GM13977 (cell line): Measurements from ENCODE around the gene FRRS1.

Source experiments
- DNase-seq: peaks from one replicate; pipeline ENCODE4 v3.0.0; 2012; ENCODE audit warnings: low spot score
- in situ Hi-C: fragments of 300-500 bp; cut with MboI; formaldehyde crosslinking; loops from one replicate; pipeline ENCODE4 v1.12.0; 2022; ENCODE audit warnings: low sequenced_read_pairs, low pct_unique_long_range_greater_than_20kb, mixed read lengths, inconsistent platforms; ENCODE audit not compliant: unreplicated experiment
- TF ChIP-seq, protein P1 (sequence below): IDR thresholded peaks from 2 replicates; pipeline ENCODE4 v1.5.1; 2012; ENCODE audit warnings: mild to moderate bottlenecking, control low read depth; ENCODE audit not compliant: insufficient read depth; ENCODE audit errors: extremely low read depth, missing control alignments

FRRS1 gene

DNA sequence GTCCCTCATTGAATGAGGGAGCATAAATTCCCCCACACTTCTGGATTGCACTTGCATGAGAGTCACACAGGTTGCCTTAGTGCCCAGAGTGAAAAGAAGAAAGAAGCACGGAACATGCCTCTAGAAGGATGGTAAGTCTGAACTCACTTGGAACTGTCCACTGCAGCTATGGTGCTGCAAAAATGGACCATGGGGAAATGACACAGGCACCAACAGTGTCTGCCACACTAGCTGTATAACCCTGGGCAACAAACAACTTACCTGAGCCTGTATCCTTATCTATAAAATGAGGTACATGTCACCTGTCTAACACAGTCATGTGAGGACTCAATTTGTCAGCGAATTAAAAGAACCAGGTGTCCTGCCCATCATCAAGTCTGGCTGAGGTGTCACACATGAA is 69.8 kb downstream of the FRRS1 start:
- TF ChIP-seq, protein P1, sequence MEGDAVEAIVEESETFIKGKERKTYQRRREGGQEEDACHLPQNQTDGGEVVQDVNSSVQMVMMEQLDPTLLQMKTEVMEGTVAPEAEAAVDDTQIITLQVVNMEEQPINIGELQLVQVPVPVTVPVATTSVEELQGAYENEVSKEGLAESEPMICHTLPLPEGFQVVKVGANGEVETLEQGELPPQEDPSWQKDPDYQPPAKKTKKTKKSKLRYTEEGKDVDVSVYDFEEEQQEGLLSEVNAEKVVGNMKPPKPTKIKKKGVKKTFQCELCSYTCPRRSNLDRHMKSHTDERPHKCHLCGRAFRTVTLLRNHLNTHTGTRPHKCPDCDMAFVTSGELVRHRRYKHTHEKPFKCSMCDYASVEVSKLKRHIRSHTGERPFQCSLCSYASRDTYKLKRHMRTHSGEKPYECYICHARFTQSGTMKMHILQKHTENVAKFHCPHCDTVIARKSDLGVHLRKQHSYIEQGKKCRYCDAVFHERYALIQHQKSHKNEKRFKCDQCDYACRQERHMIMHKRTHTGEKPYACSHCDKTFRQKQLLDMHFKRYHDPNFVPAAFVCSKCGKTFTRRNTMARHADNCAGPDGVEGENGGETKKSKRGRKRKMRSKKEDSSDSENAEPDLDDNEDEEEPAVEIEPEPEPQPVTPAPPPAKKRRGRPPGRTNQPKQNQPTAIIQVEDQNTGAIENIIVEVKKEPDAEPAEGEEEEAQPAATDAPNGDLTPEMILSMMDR, result no peak
- no peak for DNase-seq
- in situ Hi-C loops, result loop anchor here (25.0 kb wide), 1 partner anchor 509 kb away; no protein-coding TSS in a partner anchor

DNA sequence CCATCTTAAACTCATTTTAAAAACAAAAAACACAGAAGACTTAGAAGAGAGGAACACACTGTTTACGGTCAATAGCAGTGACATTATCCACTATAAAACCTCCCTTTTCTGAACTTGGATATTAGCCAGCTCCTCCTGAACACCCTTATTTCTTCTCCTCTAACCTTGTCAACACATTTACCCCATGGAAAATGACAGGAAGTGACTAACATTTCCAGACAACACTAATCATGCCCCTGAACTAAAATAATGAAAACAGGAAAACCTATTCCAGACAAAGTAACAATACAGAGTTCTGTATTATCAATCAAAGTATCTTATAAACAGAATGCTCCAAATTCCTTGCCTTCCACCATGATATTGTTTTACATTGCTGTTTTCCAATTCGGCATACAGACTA is 75.3 kb downstream of the FRRS1 start:
- TF ChIP-seq, protein P1, result no peak
- in situ Hi-C loops, result loop anchor here (25.0 kb wide), 1 partner anchor 504 kb away; no protein-coding TSS in a partner anchor
- DNase-seq, result no peak

DNA sequence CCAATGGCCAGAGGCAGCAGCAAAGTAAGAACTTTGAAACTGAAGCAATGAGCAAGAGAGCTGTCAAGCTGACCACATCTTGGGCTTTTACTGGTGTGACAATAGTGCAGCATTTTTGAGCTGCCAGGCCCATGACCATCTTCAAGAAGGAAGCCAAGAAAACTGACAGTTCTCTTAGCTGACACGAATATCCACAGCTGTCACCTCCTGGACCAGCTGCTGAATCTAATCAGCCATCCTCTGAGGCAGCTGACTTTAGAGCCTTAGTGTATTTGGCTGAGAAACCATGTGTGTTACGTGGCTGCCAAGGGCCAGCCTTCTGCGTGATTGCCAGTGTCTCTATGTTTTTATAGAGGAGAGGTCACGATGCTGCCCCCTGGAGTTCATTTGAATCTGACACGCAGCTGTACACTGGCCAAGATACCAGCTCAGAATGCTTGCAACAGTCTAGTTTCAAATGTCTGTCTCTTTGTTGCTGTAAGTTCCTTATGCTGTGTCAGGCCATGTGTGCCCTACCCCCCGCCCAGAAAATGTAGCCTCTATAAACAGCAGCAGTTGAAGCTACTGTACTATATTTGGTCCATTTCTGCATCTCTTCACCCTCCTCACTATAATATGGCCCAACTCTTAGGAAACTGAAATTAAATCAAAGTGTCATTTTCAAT is 80.8 kb downstream of the FRRS1 start:
- TF ChIP-seq, protein P1, result peak; percentile 57
- in situ Hi-C loops, result loop anchor here (25.0 kb wide), 1 partner anchor 498 kb away; no protein-coding TSS in a partner anchor
- peak; percentile 8 for DNase-seq

DNA sequence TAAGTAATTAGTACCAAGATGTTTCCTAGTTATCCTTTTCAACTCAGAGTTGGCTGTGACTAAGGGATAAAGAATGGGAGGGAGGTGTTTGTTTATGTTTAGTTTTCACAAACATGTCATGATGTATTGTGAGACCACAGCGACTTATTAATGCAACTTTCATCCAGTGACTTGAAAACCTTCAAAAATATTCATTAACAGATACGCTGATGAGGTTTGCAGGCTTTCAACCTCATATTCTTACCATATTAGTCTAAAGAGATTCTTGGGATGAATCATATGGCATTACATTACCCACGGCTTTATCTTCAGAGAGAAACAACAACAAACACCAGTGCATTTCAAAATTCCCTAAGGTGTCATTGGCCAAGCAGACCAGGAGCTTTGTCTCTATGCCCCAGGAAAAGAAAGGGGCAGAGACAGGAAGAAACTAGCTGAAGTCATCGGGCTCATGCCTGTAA is 84.1 kb downstream of the FRRS1 start:
- no peak for DNase-seq
- in situ Hi-C loops, result loop anchor here (25.0 kb wide), 1 partner anchor 495 kb away; no protein-coding TSS in a partner anchor
- TF ChIP-seq, protein P1, result no peak

DNA sequence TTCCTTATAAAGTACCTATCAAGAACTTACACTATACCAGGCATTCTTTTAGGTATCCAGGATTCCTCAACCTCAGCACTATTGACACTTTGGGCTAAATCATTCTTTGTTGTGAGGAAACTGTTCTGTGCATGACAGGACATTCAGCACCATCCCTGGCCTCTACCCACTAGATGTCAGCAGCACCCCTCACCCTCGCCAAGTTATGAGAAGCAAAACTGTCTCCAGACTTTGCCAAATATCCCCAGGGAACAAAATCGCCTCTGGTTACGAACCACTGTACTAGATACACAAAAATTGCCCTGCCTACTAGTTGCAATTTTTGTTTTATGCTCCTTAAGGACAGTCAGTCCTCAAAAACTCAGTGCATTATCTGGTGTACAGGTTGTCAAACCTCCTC is 84.9 kb downstream of the FRRS1 start:
- TF ChIP-seq, protein P1, result peak; percentile 20
- in situ Hi-C loops, result loop anchor here (25.0 kb wide), 1 partner anchor 494 kb away; no protein-coding TSS in a partner anchor
- DNase-seq, result no peak

DNA sequence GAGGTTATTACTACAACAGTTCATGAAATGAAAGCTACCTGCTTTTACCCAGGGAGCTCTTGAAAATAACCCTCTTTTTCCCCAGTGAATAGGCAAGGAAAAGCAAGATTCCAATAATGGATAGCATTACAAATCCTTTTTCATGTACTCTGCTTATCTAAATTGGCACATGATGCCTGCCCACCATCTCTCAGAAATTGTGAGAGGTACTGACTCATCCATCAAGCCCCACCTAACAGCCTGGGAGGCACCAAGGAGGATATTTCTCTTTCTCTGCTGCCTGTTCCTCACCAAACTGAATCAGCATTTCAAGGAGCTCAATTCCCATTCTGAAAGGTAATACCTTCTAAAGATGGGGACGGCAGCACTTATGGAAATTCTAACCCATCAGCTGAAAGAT is 86.2 kb downstream of the FRRS1 start:
- in situ Hi-C loops, result loop anchor here (25.0 kb wide), 1 partner anchor 493 kb away; no protein-coding TSS in a partner anchor
- TF ChIP-seq, protein P1, result no peak
- no peak for DNase-seq
